ENCODE measurements around the gene CAMTA2.
A peak's percentile ranks its signal among the peaks of the same experiment; 100 is the strongest.

The CAMTA2 gene

DNA sequence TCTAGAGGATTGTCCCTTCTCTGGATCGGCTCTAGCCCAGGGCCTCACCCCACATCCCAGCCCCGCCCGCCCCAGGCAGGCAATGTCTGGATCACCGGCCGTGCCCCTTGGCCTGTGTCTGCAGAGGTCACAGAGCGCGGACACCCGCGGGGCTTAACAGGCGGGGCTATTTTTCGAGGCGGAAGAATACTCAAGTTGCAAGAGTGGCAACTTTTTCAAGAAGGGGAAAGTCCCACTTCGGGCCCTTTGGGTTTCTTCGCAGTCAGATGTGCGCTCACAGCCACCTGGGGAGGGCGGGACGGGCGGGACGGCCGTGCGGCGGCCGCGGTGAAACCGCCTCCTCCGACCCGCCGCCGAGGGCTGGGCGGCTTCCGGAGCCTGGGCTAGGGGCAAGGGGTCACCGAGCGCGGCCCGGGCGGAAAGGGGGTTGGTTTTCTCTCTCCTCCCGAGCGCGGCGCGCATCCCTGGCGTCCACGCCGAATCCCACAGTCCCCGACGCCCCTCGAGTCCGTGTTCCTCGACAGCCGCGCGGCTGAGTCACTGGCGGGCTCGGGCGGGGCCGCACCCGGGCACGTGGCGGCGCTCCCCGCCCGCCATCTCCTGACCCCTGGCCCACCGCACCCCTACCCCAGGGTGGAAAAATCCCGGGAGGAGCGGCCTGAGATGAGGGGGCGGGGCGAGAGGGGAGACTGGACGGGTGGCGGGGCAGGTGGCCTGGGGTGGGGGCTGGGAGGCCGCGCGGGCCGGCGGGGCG is 38.0 kb downstream of the CAMTA2 start:
- DNase-seq, result peak; percentile 82
- TF ChIP-seq, protein P1, sequence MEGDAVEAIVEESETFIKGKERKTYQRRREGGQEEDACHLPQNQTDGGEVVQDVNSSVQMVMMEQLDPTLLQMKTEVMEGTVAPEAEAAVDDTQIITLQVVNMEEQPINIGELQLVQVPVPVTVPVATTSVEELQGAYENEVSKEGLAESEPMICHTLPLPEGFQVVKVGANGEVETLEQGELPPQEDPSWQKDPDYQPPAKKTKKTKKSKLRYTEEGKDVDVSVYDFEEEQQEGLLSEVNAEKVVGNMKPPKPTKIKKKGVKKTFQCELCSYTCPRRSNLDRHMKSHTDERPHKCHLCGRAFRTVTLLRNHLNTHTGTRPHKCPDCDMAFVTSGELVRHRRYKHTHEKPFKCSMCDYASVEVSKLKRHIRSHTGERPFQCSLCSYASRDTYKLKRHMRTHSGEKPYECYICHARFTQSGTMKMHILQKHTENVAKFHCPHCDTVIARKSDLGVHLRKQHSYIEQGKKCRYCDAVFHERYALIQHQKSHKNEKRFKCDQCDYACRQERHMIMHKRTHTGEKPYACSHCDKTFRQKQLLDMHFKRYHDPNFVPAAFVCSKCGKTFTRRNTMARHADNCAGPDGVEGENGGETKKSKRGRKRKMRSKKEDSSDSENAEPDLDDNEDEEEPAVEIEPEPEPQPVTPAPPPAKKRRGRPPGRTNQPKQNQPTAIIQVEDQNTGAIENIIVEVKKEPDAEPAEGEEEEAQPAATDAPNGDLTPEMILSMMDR (IDR thresholded peaks at IDR 0.05; ENCODE audit: low read depth, low read length), result no peak
- Histone ChIP-seq H3K4me3 (ENCODE audit: low read depth, low read length) (peak overlapping the region; percentile 96), H3K36me3 (peaks cover 40% of the 10 kb centered on the region), H3K27me3 (ENCODE audit: insufficient read depth, low read depth, severe bottlenecking) (no peaks in the 10 kb centered on the region), H3K9me3 (ENCODE audit: severe bottlenecking) (no peaks in the 10 kb centered on the region), H3K27ac (peak overlapping the region; percentile 95)

DNA sequence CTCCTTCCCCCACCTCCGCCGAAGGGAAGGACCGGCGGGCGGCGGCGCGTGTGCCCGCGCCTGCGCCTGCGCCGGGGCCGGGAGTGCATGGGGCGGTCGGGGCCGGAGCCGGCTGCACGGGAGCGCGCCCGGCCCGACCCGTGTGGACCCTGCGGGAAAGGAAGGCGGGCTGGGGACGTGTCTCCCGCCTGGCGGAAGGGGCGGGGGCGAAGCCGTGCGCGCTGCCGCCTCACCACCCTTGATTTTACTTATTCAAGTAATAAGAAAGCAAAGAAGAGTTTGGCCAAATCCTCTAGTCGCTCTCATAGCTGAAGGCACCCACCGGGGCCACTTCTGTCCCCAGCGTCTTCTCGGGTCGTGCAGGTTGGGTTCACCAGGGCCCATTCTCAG is 38.5 kb downstream of the CAMTA2 start:
- Histone ChIP-seq H3K36me3 (peaks cover 43% of the 10 kb centered on the region), H3K27ac (peak overlapping the region; percentile 95), H3K27me3 (ENCODE audit: insufficient read depth, low read depth, severe bottlenecking) (no peaks in the 10 kb centered on the region), H3K9me3 (ENCODE audit: severe bottlenecking) (no peaks in the 10 kb centered on the region), H3K4me3 (ENCODE audit: low read depth, low read length) (peak overlapping the region; percentile 96)
- peak; percentile 86 for DNase-seq
- TF ChIP-seq, protein P1 (IDR thresholded peaks at IDR 0.05; ENCODE audit: low read depth, low read length), result no peak

DNA sequence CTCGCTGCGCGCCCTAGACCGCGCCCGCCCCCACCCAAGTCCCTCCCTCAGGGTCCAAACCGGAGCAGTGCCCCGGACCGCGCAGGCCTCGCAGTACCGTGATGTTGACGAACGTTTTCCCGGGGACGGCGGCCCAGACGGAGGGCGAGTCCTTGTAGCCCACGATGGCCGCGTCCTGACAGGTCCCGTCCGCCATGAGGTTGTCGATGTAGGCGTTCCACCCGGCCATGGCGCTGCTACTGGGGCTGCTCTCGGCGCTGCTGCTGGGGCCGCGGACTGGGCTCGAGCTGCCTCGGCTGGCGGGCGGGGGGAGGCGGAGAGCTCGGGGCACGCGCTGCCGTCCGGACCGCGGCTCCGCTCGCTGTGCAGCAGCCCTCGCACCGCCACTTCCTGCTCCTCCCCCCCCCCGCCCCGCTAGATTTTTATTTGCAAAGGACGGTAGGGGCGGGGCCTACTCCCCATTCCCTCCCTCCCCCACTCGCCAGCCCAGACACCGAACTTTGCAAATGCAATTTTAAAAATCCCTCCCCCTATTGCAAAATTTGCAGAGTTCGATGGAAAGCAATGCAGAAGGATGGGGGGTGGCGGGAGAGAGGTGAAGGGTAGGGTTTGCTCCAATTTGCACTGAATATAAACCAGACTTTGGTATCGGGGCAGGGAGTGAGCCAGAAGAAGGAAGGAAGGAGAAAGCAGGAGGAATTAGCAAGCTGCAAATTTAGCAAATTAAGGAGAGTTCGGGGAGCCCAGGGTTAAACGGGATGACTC is 39.1 kb downstream of the CAMTA2 start, which contains the start of gene PFN1:
Gene PFN1, minus strand, starts transcription at position 365 of the 765 bp plus-strand sequence. Its CDS starts 136 bp downstream, at position 229.
- Histone ChIP-seq H3K36me3 (peaks cover 49% of the 10 kb centered on the region), H3K27me3 (ENCODE audit: insufficient read depth, low read depth, severe bottlenecking) (no peaks in the 10 kb centered on the region), H3K4me3 (ENCODE audit: low read depth, low read length) (peak within 1 kb of the TSS; percentile 96), H3K9me3 (ENCODE audit: severe bottlenecking) (no peaks in the 10 kb centered on the region), H3K27ac (peak within 1 kb of the TSS; percentile 95)
- TF ChIP-seq, protein P1 (IDR thresholded peaks at IDR 0.05; ENCODE audit: low read depth, low read length), result no peak
- peak; percentile 85 for DNase-seq

DNA sequence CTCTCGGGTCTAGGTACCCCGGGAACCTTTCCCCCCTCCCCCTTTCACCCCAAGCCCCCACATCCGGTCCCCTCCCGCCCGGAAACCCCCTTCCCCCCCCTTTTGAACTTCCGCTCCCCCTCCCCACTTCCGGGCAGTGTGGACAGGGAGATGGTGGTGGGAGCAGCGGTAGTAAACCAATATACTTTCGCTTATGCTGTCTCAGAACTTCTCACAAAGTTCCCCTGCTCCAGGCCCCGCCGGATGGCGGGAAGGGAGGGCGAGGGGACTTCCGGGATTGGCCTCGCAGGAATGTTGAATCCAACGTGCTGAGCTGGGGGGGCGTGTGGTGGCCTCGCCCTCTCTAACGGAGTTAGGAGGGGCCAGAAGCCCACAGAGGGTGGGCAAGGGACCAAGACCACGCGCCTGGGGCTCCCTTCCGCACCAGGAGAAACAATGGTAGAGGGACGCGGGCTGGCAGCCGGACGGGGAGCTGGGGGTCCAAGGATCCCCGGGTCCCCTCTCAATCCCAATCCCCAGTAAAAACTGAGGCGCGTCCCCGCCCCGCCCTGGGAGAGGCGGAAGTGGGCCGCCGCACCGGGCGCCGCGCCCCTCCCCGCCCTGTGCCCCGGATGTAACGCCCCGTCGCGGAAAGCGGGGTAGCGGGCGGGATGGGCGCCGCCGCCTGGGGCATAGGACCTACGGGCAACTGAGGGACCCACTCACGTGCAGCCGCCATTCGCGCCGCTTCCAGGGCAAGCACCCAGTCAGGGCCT is 39.9 kb downstream of the CAMTA2 start:
- peak overlapping the region; percentile 96 for H3K4me3 ChIP-seq (ENCODE audit: low read depth, low read length)
- peaks cover 53% of the 10 kb centered on the region for H3K36me3 ChIP-seq
- H3K27ac ChIP-seq, result peak overlapping the region; percentile 95
- TF ChIP-seq, protein P1 (IDR thresholded peaks at IDR 0.05; ENCODE audit: low read depth, low read length), result no peak
- peak; percentile 50 for DNase-seq
- H3K9me3 ChIP-seq (ENCODE audit: severe bottlenecking), result no peaks in the 10 kb centered on the region
- no peaks in the 10 kb centered on the region for H3K27me3 ChIP-seq (ENCODE audit: insufficient read depth, low read depth, severe bottlenecking)

DNA sequence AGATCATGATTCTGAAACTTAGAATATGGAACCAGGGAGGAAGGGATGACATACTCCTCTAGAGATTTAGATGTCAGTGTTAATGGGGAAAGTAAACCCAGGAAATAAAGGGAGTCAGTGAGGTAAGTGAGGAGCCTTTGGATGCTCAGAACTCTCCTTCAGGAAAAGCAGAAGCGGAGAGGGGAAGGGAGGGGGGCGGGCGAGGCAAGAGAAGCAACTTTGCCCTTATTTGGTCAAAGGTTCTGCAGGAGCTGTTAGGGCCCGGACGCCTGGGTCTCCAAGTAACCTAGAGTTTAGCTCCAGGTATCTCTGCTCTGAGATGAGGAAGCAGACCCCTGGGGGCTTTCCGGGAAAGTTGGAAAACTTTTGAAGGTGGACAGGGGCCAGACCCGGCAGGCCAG is 40.5 kb downstream of the CAMTA2 start:
- no peak for DNase-seq
- Histone ChIP-seq H3K36me3 (peaks cover 59% of the 10 kb centered on the region), H3K27ac (peak overlapping the region; percentile 60)

More for the DNA sequence above, 40.5 kb downstream of the CAMTA2 start:
- TF ChIP-seq, protein P1 (IDR thresholded peaks at IDR 0.05; ENCODE audit: low read depth, low read length), result no peak
- peak overlapping the region; percentile 96 for H3K4me3 ChIP-seq (ENCODE audit: low read depth, low read length)
- no peaks in the 10 kb centered on the region for H3K27me3 ChIP-seq (ENCODE audit: insufficient read depth, low read depth, severe bottlenecking)
- H3K9me3 ChIP-seq (ENCODE audit: severe bottlenecking), result no peaks in the 10 kb centered on the region
